Activated CD4-positive, alpha-beta T cell treated with anti-CD3 and anti-CD28 coated beads, Interleukin-2, Interleukin-6, amounts not matched to agents 100 ng/mL and 50 ng/mL, durations not matched to agents 16 hours and 8 hours (primary cell): ENCODE data around the gene WASHC3.

ENCODE experiments used
- DNase-seq: peaks from one replicate; pipeline ENCODE4 v3.0.0-alpha.2; 2020

Gene WASHC3

GRCh38 chr12:101967506-101967905 is 94.3 kb downstream of the WASHC3 start:
- DNase-seq, result no peak

- no peak for DNase-seq
Observed at GRCh38 chr12:101966496-101966895, 95.3 kb downstream of the WASHC3 start.

- no peak for DNase-seq
Observed at GRCh38 chr12:101963697-101964096, 98.1 kb downstream of the WASHC3 start.
